C4-2B (cell line): ENCODE measurements around the gene REPS2.

Source experiments
- ZFX ChIP-seq: fragments of 450-650 bp; IDR thresholded peaks from 2 replicates; pipeline ENCODE4 v1.6.1; 2017
- TF ChIP-seq, protein P1 (sequence below): fragments of 450-650 bp; conservative IDR thresholded peaks from 2 replicates; pipeline ENCODE4 v1.5.1; 2017; ENCODE audit warnings: mild to moderate bottlenecking

DNA sequence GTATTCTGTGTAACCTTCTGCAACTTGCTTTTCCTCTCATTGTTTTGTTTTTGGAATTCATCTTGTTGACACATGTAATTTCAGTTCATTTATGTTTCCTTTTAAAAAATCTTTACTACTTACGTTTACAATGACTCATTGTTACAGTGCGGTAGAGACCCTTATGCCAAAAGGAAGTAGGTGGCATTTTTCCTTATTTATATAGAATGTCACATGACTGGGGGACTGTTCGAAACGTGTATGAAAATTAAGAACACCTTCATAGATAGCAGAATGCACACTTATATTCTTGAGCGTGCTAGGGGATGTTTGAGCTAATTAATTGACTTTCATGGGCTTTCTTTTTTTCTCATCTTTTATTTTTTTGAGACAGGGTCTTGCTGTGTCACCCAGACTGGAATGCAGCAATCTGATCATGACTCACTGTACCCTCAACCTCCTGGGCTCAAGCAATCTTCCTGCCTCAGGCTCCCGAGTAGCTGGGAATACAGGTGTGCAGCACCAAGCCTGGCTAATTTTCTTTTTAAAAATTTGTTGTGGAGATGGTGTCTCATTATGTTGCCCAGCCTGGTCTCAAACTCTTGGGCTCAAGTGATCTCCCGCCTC, 7.3 kb downstream of the REPS2 start:
- TF ChIP-seq, protein P1, sequence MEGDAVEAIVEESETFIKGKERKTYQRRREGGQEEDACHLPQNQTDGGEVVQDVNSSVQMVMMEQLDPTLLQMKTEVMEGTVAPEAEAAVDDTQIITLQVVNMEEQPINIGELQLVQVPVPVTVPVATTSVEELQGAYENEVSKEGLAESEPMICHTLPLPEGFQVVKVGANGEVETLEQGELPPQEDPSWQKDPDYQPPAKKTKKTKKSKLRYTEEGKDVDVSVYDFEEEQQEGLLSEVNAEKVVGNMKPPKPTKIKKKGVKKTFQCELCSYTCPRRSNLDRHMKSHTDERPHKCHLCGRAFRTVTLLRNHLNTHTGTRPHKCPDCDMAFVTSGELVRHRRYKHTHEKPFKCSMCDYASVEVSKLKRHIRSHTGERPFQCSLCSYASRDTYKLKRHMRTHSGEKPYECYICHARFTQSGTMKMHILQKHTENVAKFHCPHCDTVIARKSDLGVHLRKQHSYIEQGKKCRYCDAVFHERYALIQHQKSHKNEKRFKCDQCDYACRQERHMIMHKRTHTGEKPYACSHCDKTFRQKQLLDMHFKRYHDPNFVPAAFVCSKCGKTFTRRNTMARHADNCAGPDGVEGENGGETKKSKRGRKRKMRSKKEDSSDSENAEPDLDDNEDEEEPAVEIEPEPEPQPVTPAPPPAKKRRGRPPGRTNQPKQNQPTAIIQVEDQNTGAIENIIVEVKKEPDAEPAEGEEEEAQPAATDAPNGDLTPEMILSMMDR, result no peak
- TF ChIP-seq ZFX, result no peak
